Measurements from ENCODE around the gene GRIN2C. TPM values are rescaled to one million over a fixed set of nuclear protein-coding genes. Genes with fewer than 3 reads are reported as not detected.

Gene GRIN2C
- total RNA-seq, 2 donors from 2014 or later, result 3.6 TPM; not detected in 1

- no peak for DNase-seq (ENCODE audit: low spot score)
- TF ChIP-seq POLR2A (IDR thresholded peaks at IDR 0.05) (no peak), CTCF (IDR thresholded peaks at IDR 0.05) (no peak), POLR2AphosphoS5 (IDR thresholded peaks at IDR 0.05) (no peak)
- Histone ChIP-seq H3K9me3 (no peaks in the 10 kb centered on the region), H3K27me3 (replicated peaks; ENCODE audit: insufficient read depth) (peaks cover 27% of the 10 kb centered on the region), H3K27ac (no peak overlapping the region), H3K4me1 (replicated peaks) (peaks cover 8% of the 10 kb centered on the region), H3K36me3 (no peaks in the 10 kb centered on the region), H3K4me3 (peak overlapping the region in 1 of 2 donors; percentile 7)
- WGBS, result 1% methylated on average over 55 of the region's 96 CpGs
- intact Hi-C loops (cut with DNase I), result no loop called here
These were observed 1.4 kb upstream of the GRIN2C start for GRCh38 chr17:74860872-74861661.

- TF ChIP-seq POLR2AphosphoS5 (IDR thresholded peaks at IDR 0.05) (no peak), POLR2A (IDR thresholded peaks at IDR 0.05) (no peak), CTCF (IDR thresholded peaks at IDR 0.05) (no peak)
- Histone ChIP-seq H3K4me1 (replicated peaks) (peaks cover 8% of the 10 kb centered on the region), H3K36me3 (no peaks in the 10 kb centered on the region), H3K9me3 (no peaks in the 10 kb centered on the region), H3K4me3 (no peak overlapping the region), H3K27me3 (replicated peaks; ENCODE audit: insufficient read depth) (peaks cover 33% of the 10 kb centered on the region), H3K27ac (no peak overlapping the region)
- intact Hi-C loops (cut with DNase I), result no loop called here
- DNase-seq (ENCODE audit: low spot score), result no peak
- WGBS, result 2% methylated on average over 41 of the region's 44 CpGs
These were observed 665 bp upstream of the GRIN2C start for GRCh38 chr17:74860229-74860871.

GRCh38 chr17:74858672-74859458, 820 bp downstream of the GRIN2C start:
- TF ChIP-seq CTCF (IDR thresholded peaks at IDR 0.05), result no peak
- no peak for TF ChIP-seq POLR2A (IDR thresholded peaks at IDR 0.05)
- TF ChIP-seq POLR2AphosphoS5 (IDR thresholded peaks at IDR 0.05), result no peak
- H3K36me3 ChIP-seq, result no peaks in the 10 kb centered on the region
- intact Hi-C loops (cut with DNase I), result no loop called here
- 43% methylated on average over 11 of the region's 12 CpGs for WGBS
- no peak overlapping the region for H3K4me3 ChIP-seq
- H3K27ac ChIP-seq, result no peak overlapping the region
- H3K9me3 ChIP-seq, result no peaks in the 10 kb centered on the region
- DNase-seq (ENCODE audit: low spot score), result no peak
- H3K4me1 ChIP-seq (replicated peaks), result peaks cover 8% of the 10 kb centered on the region
- H3K27me3 ChIP-seq (replicated peaks; ENCODE audit: insufficient read depth), result peaks cover 35% of the 10 kb centered on the region

GRCh38 chr17:74857191-74857590, 2.5 kb downstream of the GRIN2C start:
- Histone ChIP-seq H3K27ac (no peak overlapping the region), H3K36me3 (no peaks in the 10 kb centered on the region), H3K9me3 (no peaks in the 10 kb centered on the region), H3K4me3 (no peak overlapping the region), H3K4me1 (replicated peaks) (peaks cover 8% of the 10 kb centered on the region), H3K27me3 (replicated peaks; ENCODE audit: insufficient read depth) (peaks cover 37% of the 10 kb centered on the region)
- no peak for DNase-seq (ENCODE audit: low spot score)
- WGBS, result 78% methylated on average over 4 of the region's 4 CpGs
- intact Hi-C loops (cut with DNase I), result no loop called here
- TF ChIP-seq POLR2A (IDR thresholded peaks at IDR 0.05), result no peak
- TF ChIP-seq POLR2AphosphoS5 (IDR thresholded peaks at IDR 0.05), result no peak
- TF ChIP-seq CTCF (IDR thresholded peaks at IDR 0.05), result no peak

Data from prostate gland (tissue), 2 donors.